SH-SY5Y (cell line): ENCODE measurements around the gene CTNNA1.

Source experiments
- GATA2 ChIP-seq: IDR thresholded peaks from 2 replicates; pipeline ENCODE4 v1.6.1; 2011; ENCODE audit warnings: mild to moderate bottlenecking, low read depth, low read length
- GATA3 ChIP-seq: IDR thresholded peaks from 2 replicates; pipeline ENCODE4 v1.6.1; 2011; ENCODE audit warnings: low read depth, mild to moderate bottlenecking, low read length, moderate library complexity

GRCh38 chr5:138925090-138925635 lies 171.9 kb downstream of the CTNNA1 start:
- no peak for TF ChIP-seq GATA2
- TF ChIP-seq GATA3, result no peak
